Measurements from ENCODE around the gene SLC12A5.

SLC12A5 gene

DNA sequence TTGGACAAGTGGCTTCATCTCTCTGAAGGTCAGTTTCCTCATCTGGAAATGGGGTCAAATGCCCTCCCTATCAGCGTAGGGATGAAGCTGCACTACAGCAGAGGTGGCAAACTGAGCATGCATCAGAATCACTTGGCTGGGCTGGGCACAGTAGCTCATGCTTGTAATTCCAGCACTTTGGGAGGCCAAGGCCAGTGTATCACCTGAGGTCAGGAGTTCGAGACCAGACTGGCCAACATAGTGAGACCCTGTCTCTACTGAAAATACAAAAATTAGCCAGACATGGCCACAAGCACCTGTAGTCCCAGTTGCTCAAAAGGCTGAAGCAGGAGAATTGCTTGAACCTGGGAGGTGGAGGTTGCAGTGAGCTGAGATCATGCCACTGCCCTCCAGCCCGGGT, 27.0 kb upstream of the SLC12A5 start:
- no peaks in the 10 kb centered on the region for H3K9me2 ChIP-seq (replicated peaks; ENCODE audit: insufficient read depth, low read length)
- H3K27me3 ChIP-seq (replicated peaks; ENCODE audit: insufficient read depth, low read length), result peaks cover 13% of the 10 kb centered on the region
- no peak overlapping the region for H2AFZ ChIP-seq (ENCODE audit: low read length)
- no peak for DNase-seq
- no peak overlapping the region for H3K9ac ChIP-seq (ENCODE audit: low read length)
- H3K4me1 ChIP-seq (ENCODE audit: low read length), result peaks cover 10% of the 10 kb centered on the region
- TF ChIP-seq, protein P1, sequence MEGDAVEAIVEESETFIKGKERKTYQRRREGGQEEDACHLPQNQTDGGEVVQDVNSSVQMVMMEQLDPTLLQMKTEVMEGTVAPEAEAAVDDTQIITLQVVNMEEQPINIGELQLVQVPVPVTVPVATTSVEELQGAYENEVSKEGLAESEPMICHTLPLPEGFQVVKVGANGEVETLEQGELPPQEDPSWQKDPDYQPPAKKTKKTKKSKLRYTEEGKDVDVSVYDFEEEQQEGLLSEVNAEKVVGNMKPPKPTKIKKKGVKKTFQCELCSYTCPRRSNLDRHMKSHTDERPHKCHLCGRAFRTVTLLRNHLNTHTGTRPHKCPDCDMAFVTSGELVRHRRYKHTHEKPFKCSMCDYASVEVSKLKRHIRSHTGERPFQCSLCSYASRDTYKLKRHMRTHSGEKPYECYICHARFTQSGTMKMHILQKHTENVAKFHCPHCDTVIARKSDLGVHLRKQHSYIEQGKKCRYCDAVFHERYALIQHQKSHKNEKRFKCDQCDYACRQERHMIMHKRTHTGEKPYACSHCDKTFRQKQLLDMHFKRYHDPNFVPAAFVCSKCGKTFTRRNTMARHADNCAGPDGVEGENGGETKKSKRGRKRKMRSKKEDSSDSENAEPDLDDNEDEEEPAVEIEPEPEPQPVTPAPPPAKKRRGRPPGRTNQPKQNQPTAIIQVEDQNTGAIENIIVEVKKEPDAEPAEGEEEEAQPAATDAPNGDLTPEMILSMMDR (IDR thresholded peaks at IDR 0.05; ENCODE audit: low read length), result no peak
- TF ChIP-seq EZH2 (optimal IDR thresholded peaks at IDR 0.05; ENCODE audit: low read depth, low read length), result no peak
- TF ChIP-seq EZH2phosphoT487 (IDR thresholded peaks at IDR 0.05; ENCODE audit: low read length), result no peak
- no peak overlapping the region for H3K4me3 ChIP-seq (ENCODE audit: low read length)
- H3K9me3 ChIP-seq (replicated peaks; ENCODE audit: insufficient read depth, low read length), result no peaks in the 10 kb centered on the region
- no peak overlapping the region for H3K27ac ChIP-seq (ENCODE audit: low read length)
- H3K79me2 ChIP-seq (ENCODE audit: low read length), result no peaks in the 10 kb centered on the region
- H3K36me3 ChIP-seq (replicated peaks; ENCODE audit: insufficient read depth, low read length), result no peaks in the 10 kb centered on the region
- H4K20me1 ChIP-seq (ENCODE audit: insufficient read depth, low read length), result no peaks in the 10 kb centered on the region
- no peaks in the 10 kb centered on the region for H3F3A ChIP-seq (ENCODE audit: insufficient read depth, low read length)
- no peak overlapping the region for H3K4me2 ChIP-seq (ENCODE audit: low read depth, low read length)

GRCh38 chr20:46004187-46004586, 24.8 kb upstream of the SLC12A5 start:
- no peak overlapping the region for H3K4me2 ChIP-seq (ENCODE audit: low read depth, low read length)
- DNase-seq, result no peak
- H3K4me1 ChIP-seq (ENCODE audit: low read length), result peaks cover 10% of the 10 kb centered on the region

DNA sequence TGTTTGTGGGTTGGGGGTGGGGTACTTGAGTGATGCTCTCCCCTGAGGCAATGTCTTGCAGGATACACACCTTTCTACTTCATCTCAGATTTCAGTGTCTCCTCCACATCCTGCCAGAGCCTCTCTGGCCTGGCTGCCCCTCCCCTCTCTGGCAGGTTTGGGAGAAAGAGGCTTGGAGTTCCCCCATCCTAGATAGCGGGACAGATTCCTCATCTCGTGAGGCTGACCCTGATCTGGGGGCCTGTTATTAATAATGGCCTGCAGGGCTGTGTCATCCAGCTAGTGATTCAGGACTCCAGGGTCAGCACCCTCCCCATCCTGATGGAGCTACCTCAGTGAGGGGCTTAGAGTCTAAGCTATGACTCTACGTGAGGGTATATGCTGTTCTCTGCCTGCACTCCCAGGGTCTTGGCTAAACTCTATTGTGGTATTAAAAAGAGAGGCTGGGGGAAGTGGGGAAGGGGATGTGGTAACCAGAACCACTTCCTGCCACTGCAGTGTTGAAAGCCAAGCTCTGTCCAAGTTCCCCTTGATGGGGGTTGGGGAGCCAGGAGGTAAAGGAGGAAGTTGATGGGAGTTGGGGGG, 24.0 kb upstream of the SLC12A5 start:
- no peak overlapping the region for H2AFZ ChIP-seq (ENCODE audit: low read length)
- H4K20me1 ChIP-seq (ENCODE audit: insufficient read depth, low read length), result no peaks in the 10 kb centered on the region
- no peaks in the 10 kb centered on the region for H3K9me3 ChIP-seq (replicated peaks; ENCODE audit: insufficient read depth, low read length)
- no peaks in the 10 kb centered on the region for H3F3A ChIP-seq (ENCODE audit: insufficient read depth, low read length)
- peaks cover 10% of the 10 kb centered on the region for H3K4me1 ChIP-seq (ENCODE audit: low read length)
- H3K9me2 ChIP-seq (replicated peaks; ENCODE audit: insufficient read depth, low read length), result no peaks in the 10 kb centered on the region
- no peaks in the 10 kb centered on the region for H3K36me3 ChIP-seq (replicated peaks; ENCODE audit: insufficient read depth, low read length)
- H3K4me2 ChIP-seq (ENCODE audit: low read depth, low read length), result no peak overlapping the region
- H3K4me3 ChIP-seq (ENCODE audit: low read length), result no peak overlapping the region
- H3K27me3 ChIP-seq (replicated peaks; ENCODE audit: insufficient read depth, low read length), result peaks cover 26% of the 10 kb centered on the region
- DNase-seq, result no peak
- no peak overlapping the region for H3K27ac ChIP-seq (ENCODE audit: low read length)
- TF ChIP-seq EZH2 (optimal IDR thresholded peaks at IDR 0.05; ENCODE audit: low read depth, low read length), result no peak
- no peak overlapping the region for H3K9ac ChIP-seq (ENCODE audit: low read length)
- H3K79me2 ChIP-seq (ENCODE audit: low read length), result no peaks in the 10 kb centered on the region

More at GRCh38 chr20:46004187-46004586, 24.8 kb upstream of the SLC12A5 start:
- Histone ChIP-seq H3K36me3 (replicated peaks; ENCODE audit: insufficient read depth, low read length) (no peaks in the 10 kb centered on the region), H4K20me1 (ENCODE audit: insufficient read depth, low read length) (no peaks in the 10 kb centered on the region), H3K27ac (ENCODE audit: low read length) (no peak overlapping the region), H3K27me3 (replicated peaks; ENCODE audit: insufficient read depth, low read length) (peaks cover 21% of the 10 kb centered on the region), H3K79me2 (ENCODE audit: low read length) (no peaks in the 10 kb centered on the region), H3K4me3 (ENCODE audit: low read length) (no peak overlapping the region), H3K9ac (ENCODE audit: low read length) (no peak overlapping the region), H3K9me3 (replicated peaks; ENCODE audit: insufficient read depth, low read length) (no peaks in the 10 kb centered on the region), H2AFZ (ENCODE audit: low read length) (no peak overlapping the region), H3K9me2 (replicated peaks; ENCODE audit: insufficient read depth, low read length) (no peaks in the 10 kb centered on the region), H3F3A (ENCODE audit: insufficient read depth, low read length) (no peaks in the 10 kb centered on the region)
- TF ChIP-seq EZH2phosphoT487 (IDR thresholded peaks at IDR 0.05; ENCODE audit: low read length), result no peak
- no peak for TF ChIP-seq EZH2 (optimal IDR thresholded peaks at IDR 0.05; ENCODE audit: low read depth, low read length)
- TF ChIP-seq, protein P1 (IDR thresholded peaks at IDR 0.05; ENCODE audit: low read length), result no peak

DNA sequence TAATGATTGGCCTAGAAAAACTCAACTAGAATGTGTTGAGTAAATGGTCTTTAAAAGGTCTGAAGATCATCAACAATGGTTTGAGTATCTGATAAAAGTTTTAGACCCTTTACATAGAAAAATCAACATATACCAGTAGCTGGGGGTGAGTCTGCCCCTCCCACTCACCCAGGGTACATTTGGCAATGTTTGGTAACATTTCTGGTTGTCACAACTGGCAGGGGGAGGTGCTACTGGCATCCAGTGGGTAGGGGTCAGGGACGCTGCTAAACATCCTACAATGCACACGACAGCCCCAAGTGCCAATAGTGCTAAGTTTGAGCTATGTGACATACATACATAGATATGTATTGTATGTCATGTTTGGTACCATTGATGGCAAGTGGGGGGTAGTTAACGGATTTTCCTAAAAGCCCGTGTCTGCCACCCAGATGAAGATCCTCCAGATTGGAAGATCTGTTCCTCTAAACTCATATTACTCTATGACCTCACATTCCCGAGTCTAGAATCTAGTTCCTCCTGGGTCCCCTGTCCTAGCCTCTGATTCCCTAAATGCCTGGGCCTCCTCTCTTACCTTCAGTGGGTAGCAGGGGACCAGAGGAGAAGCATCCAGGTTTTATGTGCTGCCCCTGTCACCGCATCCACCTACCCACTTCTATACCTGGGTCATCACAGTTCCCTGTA, 22.9 kb upstream of the SLC12A5 start:
- H3K4me1 ChIP-seq (ENCODE audit: low read length), result peaks cover 10% of the 10 kb centered on the region
- H3K9ac ChIP-seq (ENCODE audit: low read length), result no peak overlapping the region
- H3K79me2 ChIP-seq (ENCODE audit: low read length), result no peaks in the 10 kb centered on the region

More for the DNA sequence above, 22.9 kb upstream of the SLC12A5 start:
- no peak overlapping the region for H3K4me2 ChIP-seq (ENCODE audit: low read depth, low read length)
- no peaks in the 10 kb centered on the region for H3K9me3 ChIP-seq (replicated peaks; ENCODE audit: insufficient read depth, low read length)
- no peak for DNase-seq
- H3K27me3 ChIP-seq (replicated peaks; ENCODE audit: insufficient read depth, low read length), result peaks cover 38% of the 10 kb centered on the region
- H3K36me3 ChIP-seq (replicated peaks; ENCODE audit: insufficient read depth, low read length), result no peaks in the 10 kb centered on the region
- H3F3A ChIP-seq (ENCODE audit: insufficient read depth, low read length), result no peaks in the 10 kb centered on the region
- H3K4me3 ChIP-seq (ENCODE audit: low read length), result no peak overlapping the region
- no peaks in the 10 kb centered on the region for H3K9me2 ChIP-seq (replicated peaks; ENCODE audit: insufficient read depth, low read length)
- no peak overlapping the region for H3K27ac ChIP-seq (ENCODE audit: low read length)
- no peaks in the 10 kb centered on the region for H4K20me1 ChIP-seq (ENCODE audit: insufficient read depth, low read length)
- H2AFZ ChIP-seq (ENCODE audit: low read length), result no peak overlapping the region
- no peak for TF ChIP-seq EZH2 (optimal IDR thresholded peaks at IDR 0.05; ENCODE audit: low read depth, low read length)
- TF ChIP-seq EZH2phosphoT487 (IDR thresholded peaks at IDR 0.05; ENCODE audit: low read length), result no peak
- TF ChIP-seq, protein P1 (IDR thresholded peaks at IDR 0.05; ENCODE audit: low read length), result no peak
